HG03520 (cell line): Measurements from ENCODE around the gene VWA8.
"Not testable (repeated sequence)": the region's sequence is repeated elsewhere in the genome, so short reads cannot be mapped to it uniquely, and the experiment has no call there.

ENCODE experiments used
- ATAC-seq: cut with Tn5 transposase; IDR thresholded peaks from one replicate; pipeline ENCODE4 v1.9.1; 2021; ENCODE audit warnings: mild to moderate bottlenecking, moderate library complexity; ENCODE audit not compliant: unreplicated experiment

VWA8 gene

GRCh38 chr13:41624041-41624440 lies 336.9 kb downstream of the VWA8 start:
- ATAC-seq, result no peak

- ATAC-seq, result no peak
Observed at GRCh38 chr13:41622432-41623429, 338.2 kb downstream of the VWA8 start.

GRCh38 chr13:41621716-41622431 lies 339.0 kb downstream of the VWA8 start:
- ATAC-seq, result no peak

DNA sequence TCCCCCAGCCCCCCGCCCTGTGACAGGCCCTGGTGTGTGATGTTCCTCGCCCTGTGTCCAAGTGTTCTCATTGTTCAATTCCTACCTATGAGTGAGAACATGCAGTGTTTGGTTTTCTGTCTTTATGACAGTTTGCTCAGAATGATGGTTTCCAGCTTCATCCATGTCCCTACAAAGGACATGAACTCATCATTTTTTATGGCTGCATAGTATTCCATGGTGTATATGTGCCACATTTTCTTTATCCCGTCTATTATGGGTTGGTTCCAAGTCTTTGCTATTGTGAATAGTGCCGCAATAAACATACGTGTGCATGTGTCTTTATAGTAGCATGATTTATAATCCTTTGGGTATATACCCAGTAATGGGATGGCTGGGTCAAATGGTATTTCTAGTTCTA lies 343.3 kb downstream of the VWA8 start:
- ATAC-seq, result not testable (repeated sequence)

- no peak for ATAC-seq
Observed at GRCh38 chr13:41616151-41616550, 344.8 kb downstream of the VWA8 start.

GRCh38 chr13:41615528-41615855 lies 345.4 kb downstream of the VWA8 start:
- no peak for ATAC-seq

- no peak for ATAC-seq
Observed at GRCh38 chr13:41614671-41615527, 346.0 kb downstream of the VWA8 start.

- no peak for ATAC-seq
Observed at GRCh38 chr13:41613984-41614661, 346.8 kb downstream of the VWA8 start.

DNA sequence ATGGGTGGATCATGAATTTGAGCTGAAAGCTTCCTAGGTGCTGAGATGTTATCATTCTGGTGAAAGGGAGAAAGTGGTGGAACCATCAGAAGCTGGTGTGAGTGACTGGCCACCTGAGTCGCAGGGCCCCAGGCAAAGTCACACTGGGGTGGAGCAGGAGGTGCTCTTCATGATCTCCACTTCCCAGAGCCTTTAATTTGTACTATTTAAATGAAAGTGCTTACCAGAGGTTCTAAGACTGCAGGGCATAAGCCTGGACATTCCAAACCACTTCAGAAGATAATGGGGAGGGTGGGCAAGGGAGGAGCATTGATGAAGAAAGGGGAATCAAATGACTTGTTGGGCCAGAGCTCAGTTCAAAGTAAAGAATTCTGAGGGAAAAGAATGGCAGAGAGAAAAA lies 347.4 kb downstream of the VWA8 start:
- ATAC-seq, result no peak

- ATAC-seq, result no peak
Observed at GRCh38 chr13:41611385-41611784, 349.5 kb downstream of the VWA8 start.

DNA sequence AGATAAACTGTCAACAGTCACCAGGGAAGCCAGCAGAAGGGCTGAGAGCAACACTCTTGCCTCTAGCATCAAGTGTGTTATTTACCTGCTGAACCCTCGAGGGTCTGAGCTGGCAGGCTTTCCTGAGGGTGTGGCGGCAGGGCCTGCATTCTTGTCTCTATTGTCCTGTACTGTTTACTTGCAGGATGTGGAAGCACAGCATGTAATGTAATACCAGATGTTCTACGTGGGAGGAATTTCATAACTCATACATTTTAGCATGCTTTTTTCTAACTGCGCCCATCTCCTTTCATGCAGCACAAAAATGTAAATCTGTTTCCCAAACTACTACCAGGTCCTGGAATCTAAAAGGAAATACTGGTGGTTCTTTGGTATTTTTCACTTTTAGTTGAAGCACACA lies 350.5 kb downstream of the VWA8 start:
- no peak for ATAC-seq

DNA sequence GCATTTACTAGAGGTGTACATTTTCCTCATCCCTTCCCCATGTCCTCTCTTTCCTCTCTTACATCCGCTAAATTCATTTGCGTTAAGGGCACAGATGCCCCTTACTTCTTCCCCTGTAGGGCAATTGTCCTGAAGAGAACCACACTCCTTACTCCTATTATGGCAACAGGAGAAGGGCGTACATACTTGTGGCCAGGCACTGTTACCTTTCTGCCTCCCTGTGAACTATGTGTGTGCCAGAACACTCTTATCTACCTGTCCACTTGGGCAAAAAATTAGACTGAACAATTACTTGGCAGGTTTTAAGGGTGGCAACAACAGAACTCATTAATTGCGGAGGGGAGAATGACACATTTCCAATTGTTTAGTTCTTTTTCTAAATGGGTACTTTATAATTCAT lies 351.1 kb downstream of the VWA8 start:
- no peak for ATAC-seq

- no peak for ATAC-seq
Observed at GRCh38 chr13:41608839-41609177, 352.1 kb downstream of the VWA8 start.

DNA sequence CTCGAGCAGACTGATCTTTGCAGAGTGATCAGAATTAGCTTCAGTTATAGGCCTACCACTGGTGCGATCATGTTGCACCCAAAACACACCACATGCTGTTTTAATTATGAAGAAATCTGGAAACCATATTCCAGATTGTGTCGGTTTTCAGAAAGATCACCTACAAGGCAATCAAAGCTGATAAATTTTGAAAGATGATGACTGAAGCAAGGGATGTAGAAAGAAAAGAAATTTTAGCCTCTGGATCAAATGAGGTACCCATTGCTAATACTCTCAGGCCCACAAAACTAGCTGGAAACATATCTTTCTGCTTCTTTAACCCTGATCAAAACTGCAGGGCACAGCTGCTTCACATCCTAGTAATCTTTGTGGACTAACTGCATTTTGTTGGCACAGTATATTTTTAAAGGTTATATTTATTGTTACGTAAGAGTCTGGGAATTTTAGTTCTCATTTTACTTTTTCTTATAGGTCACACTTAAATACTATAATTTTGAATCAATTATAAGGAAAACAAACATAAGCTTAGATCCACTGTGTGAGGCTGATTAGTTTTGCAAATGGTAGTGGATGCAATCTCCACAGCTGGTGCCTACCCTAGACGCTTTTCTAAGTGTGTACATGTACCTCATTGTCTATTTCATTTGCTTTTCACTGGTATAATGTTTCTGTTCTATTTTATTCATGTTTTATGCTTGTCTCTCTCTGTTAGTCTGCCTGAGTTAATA lies 352.6 kb downstream of the VWA8 start:
- no peak for ATAC-seq

- ATAC-seq, result no peak
Observed at GRCh38 chr13:41606646-41607045, 354.3 kb downstream of the VWA8 start.

DNA sequence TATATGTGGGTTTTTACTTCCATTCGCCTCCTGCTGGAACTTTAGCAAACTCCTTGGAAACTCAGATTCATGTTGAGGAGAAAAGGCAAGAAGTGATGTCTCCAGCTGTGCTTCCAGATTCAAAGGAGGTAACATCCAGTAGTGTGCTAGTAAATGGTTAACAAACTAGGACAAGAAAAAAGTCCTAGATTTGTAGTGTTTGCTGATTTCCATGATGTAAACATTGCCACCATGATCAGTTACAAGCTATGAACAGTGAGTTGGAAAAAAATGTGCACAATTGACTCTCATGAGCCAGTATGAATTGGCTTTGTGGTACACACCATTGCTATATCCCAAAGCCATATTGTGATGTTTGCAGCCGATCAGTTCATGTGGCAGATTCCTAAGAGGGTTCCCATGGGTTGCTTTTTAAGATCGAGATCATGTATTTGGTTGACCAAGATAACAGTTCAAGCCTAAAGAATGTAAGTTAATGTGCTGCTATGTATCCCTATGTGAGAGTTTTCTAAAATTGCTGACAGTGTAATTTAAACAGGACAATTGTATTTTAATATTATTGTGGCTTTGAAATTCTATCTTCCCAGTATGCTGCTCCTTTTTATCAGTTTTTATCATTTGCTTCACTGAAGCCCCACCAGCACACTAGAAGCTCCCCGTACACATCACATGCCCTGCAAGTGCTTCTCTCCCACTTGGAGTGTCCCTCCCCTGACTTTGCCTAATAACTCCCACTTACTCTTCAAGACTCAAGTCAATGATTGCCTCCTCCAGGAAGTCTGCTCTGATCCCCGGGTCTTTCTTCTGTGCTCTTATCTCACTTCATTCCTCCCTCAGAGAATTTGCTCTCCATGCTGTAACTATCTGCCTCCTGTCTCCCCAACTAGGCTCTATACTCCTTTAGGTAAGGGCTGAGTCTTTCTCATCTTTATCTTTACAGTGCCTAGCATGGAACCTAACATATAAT lies 355.3 kb downstream of the VWA8 start:
- ATAC-seq, result no peak

- no peak for ATAC-seq
Observed at GRCh38 chr13:41603917-41604316, 357.0 kb downstream of the VWA8 start.

DNA sequence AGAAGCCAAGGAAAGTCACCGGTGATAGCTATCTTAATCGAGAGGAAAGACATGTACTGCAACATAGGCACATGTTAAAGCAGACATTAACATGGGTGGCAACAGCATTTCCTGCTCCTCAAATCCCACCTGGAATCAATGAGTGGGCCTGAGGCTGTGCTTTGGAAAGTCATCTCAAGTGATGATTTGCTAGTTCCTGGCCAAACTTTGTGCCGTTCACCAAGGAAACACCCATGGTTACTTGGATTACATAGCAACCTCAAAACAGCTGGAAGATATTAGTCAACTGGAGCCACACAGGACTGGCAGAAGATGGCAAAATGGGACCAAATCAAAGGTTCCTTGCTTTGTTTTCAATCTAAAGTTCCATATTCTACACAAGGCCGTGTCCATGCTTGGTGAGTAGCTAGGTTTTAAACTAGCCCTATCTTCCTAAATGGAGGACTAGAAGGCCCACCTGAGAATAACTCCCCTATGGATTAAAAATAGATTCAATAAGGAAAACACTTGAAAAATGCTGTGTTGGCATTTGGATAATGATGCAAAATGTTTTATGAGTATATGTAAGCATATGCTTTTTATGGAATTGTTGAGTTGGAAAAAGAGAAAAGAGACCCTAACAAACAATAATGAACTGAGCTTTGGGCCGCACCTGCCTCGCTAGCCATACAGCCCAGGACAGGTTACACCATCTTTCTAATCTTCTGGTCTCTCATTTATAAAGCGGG lies 359.0 kb downstream of the VWA8 start:
- no peak for ATAC-seq
